Activated CD8-positive, alpha-beta memory T cell treated with anti-CD3 and anti-CD28 coated beads, Interleukin-2, amount 50 U/mL, for 24 hours (primary cell): ENCODE results near the gene BCAS3.
"Not testable (repeated sequence)": the region's sequence is repeated elsewhere in the genome, so short reads cannot be mapped to it uniquely, and the experiment has no call there.

Experiments used
- DNase-seq: peaks from one replicate; pipeline ENCODE4 v3.0.0-alpha.2; 2020; ENCODE audit errors: extremely low read depth

The BCAS3 gene

DNA sequence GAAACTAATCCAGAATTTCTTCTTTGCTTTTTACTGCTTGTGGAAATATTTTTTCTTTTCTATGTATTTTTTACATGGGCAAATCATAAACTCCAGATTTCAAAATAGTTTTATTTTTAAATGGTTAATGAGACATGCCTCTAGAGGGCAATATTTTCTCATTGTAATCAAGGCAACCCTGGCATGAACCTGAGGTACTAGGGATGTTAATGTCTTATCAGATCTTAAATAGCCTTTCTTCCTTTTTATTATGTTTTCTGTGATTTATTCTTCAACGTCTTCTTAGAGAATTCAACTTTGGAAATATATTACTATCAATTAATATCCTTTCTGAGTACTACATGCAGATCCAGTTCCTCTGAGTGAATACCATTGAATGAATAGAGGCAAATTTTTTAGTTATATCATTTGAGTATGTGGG lies 324.7 kb downstream of the BCAS3 start:
- no peak for DNase-seq

DNA sequence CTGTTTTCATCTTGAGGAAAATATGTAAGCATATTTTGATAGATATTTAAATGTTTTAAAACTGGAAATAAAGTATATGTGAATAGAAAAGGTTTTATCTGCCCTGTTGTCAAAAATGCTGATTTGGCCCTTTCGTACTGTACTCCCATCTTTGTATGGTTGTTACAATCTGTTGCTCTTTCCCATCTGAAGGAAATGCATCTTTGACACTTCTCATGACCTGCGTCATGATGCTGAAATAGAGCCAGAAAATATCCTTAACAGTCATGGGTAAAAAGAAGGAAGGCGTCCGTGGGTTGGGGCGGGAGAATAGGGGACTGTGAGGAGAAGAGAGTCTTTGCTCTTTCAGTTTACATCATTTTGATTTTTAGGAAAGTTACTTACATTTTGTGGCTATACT lies 327.7 kb downstream of the BCAS3 start:
- DNase-seq: no peak

DNA sequence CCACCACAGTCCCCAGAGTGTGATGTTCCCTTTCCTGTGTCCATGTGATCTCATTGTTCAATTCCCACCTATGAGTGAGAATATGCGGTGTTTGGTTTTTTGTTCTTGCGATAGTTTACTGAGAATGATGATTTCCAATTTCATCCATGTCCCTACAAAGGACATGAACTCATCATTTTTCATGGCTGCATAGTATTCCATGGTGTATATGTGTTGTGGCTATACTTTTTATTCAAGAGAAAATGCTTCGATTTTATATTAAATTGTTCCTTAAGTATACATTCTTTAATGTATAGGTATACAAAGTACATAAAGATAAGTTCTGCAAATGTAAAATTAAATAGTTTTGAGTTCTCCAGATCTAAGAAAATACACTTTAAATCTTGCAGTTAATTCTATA lies 328.3 kb downstream of the BCAS3 start:
- not testable (repeated sequence) for DNase-seq

DNA sequence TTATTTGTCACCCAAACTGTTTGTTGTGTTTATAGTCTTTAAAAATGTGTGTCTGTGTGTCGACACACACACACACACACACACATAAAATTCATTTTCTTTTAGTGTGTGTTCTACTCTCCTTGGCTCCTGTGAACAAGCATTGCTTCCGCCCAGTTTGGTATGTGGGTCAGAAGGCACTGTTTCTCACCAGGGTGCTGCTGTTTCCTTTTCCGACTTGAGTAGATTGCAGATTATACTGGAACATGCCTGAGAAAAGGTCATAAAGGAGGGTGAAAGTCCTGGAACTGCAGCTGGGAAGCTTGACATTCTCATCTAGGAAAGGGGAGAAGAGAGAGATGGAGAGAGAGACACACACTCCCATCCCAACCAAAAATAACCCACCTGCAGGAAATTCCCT lies 330.3 kb downstream of the BCAS3 start:
- DNase-seq: no peak

DNA sequence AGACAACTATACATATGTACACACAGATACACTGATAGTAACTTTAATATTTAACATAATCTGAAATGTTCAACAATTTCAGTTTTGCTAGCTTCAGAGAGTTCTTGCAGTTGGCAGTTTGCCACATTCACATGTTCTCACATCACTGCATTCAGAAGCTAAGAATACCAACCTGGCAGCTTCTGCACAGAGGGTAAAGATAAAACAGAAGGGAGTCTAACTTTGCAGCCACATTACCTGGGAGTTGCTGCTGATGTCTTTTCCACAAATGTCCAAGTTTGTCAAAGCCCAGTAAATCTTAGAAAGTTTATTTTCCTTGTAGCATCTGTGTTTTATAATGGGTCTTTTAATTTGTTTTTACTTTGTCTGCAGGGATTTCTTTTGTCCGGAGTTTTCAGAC lies 332.0 kb downstream of the BCAS3 start:
- DNase-seq: no peak

DNA sequence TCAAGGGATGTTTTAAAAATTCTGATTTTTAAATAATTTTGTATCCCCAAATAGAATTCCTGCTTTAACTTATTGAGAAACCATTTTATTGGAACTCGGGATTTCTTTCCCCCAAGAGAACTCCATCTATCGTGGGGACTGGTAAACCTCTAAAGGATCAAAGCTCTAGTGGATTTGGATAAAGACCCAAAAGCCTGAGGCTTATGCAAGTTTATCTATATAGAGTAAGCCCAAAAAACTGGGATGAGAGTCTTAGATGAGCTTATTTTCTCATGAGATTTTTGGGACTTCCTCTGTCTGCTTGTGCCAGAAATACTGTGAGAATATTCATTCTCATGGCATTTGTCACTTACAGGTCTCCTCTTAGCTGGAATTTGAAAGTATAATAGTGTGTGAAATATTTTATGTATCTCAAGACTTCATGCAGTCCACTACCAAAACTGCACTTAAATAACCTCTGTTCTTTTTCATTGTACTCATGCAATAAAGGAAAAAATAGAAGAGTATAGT lies 333.1 kb downstream of the BCAS3 start:
- DNase-seq: no peak

DNA sequence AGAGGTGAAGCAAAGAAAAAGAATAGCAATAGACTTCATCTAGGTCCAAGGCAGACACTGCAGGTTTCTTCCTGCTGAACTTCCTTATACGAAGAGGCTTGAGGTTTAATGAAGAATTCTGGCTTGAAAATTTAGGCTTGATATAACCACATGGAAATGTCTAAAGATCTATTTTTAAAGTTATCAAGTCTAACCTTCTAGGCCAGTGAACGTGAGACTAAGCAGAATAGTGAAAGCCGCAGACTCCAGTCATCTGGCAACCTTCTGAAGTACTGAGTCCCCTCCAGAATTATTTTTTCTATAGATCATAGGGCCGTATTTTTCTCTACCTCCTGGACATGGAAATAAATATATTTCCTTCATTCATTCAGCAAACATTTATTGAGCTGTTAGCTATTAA lies 333.6 kb downstream of the BCAS3 start:
- DNase-seq: no peak

DNA sequence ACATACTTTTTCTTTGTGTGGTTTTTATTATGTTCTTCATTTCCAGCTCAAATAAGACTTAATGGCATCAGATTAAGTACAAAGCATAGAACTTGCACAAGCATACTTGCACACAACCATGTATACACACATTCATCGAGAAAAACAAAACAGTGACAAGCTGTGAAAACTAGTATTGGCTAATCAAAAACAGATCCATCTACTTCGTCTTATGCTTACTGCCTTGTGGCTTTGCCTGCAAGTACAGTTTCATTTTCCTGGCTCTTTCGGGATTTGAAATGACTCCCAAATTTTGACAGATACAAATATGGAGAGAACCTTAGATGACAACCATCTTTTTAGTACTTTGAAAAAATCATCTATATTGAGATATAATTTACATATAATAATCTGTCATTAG lies 338.3 kb downstream of the BCAS3 start:
- no peak for DNase-seq

DNA sequence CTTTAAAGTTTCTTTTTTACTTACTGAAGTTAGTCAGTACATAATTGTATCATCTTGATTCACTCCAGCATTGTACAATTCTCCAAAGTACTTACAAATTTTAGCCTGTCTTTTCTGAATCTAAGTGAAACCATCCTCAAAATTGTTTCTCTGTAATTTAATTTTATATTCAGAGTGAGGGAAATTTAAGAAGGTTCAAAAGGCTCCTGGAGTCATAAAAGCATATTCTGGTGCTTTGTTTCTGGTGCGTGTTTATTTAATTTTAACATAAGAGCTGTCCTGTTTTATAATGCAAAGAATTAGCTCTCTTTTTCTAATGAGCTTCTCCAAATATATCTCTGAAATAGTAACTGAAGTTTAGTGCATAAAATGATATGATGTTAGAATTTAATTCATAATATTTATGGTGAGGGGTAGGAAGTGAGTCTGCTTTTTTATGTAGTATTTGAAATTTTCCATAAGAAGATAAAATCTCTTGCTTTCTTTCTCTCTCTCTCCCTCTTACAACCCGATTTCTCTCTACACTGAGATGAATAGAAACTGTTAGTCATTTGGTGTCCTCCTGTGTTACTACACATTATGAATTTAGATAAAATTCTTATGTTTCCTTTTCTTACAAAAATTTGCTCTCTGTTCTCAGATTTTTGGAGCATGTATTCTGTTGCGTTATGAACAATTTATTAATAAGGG lies 339.8 kb downstream of the BCAS3 start:
- no peak for DNase-seq

DNA sequence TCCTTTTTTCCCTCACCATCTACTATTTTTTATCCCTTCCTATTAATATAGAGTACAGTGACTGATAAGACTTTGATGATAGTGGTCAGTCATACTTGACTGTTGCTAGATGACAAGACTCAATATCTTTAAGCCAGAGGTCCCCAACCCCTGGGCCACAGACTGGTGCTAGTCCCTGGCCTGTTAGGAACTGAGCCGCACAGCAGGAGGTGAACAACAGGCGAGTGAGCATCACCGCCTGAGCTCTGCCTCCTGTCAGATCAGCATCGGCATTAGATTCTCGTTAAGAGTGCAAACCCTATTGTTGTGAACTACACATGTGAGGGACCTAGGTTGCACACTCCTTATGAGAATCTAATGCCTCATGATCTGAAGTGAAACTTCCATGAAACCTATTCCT lies 341.3 kb downstream of the BCAS3 start:
- DNase-seq: no peak

DNA sequence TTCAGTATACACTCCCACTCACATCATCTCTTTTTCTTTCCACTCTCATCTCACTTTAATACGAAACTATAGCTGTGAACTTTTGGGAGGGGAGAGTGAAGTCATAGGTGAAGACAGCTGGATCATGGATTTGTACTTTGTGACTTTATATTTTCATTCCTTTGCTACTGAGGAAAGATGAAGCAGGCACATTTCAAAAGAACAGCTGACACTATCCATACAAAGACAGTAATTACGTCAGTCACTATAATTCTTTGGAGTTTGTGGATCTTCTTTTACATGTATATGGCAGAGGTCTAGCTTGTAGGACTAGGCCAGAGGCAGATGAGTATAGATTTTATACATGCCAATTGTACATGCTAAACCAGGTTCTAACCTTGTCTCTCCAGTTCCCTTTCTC lies 346.3 kb downstream of the BCAS3 start:
- no peak for DNase-seq

DNA sequence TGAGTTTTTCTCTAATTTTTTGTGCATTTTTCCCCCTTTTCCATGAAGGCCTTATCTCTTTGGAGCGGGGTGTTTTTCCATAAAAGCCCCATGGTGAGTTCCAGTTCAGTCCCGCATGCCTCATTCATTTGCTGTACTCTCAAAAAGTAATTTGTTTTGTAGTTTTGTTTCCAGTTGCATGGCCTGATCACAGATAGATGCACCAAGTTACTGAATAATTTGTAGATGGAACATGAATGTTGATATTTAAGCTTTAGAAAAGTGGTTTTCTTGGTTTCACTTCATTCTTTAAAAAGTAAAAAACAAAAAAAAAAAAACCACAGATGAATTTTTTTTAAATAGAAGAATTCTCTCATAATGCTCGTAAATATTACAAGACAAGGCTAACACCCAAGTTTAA lies 349.2 kb downstream of the BCAS3 start:
- no peak for DNase-seq

DNA sequence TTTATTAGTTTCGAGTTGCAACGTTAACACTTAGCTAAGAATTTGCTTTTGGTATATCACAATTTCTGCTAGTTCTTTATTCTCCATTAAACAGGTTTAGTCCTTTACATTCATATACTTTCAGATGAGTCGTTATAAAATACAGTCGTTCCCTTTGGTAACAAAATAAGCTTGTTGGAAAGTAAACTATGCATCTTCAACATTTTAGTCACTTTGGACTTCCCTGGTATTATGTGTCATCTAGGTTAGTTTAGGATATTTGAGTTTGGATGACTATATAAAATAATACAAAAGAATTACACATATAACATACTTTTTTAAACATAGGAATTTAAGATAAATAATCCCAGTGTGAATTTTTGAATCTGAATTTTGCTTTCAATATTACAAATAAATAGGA lies 351.5 kb downstream of the BCAS3 start:
- DNase-seq: no peak

DNA sequence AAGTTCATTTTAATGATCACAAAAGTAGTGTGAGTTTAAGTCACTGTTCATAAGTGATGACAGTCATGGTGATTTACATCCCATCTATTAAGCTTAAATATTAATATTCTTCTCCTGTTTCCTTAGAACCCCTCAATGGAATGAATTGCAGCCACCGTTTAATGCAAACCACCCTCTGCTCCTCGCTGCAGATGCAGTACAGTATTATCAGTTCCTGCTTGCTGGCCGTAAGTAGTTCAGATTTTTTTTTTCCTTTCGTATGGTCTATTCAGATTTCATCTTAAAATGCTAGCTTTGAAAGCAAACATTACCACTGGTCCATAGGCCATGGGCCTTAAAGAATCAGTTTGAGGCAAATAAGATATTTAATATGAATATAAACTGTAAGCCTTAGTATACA lies 363.0 kb downstream of the BCAS3 start:
- no peak for DNase-seq

DNA sequence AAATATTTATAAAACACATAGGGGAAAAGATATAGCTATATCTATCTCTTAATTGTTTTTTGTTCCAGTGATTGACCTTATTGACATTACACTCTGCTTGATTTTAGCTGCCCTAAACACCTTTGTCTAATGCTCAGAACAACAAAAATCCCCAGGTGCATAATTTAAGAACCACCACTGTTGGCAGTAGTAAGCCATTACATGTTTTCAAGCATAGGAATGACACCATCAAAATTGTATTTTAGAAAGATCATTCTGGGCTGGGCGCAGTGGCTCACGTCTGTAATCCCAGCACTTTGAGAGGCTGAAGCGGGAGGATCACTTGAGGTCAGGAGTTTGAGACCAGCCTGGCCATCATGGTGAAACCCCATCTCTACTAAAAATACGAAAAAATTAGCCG lies 364.7 kb downstream of the BCAS3 start:
- not testable (repeated sequence) for DNase-seq

DNA sequence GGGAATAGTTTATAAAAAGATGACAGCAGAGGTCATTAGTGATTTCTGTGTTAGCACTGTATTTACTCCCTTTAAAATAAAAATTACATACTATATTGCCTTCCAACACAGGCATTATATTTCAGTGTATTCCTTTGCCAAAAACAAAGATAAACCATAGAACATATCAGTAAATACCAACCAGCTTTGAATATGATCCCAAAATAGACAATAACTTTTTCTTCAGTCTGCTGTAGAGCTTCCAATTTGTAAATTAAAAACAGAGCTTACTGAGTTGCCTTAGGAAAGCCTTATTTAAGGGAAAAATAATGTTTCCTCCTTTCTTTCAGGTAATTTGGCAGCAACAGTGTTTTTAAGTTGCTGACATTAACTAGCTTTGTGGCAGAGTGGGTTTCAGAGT lies 369.9 kb downstream of the BCAS3 start:
- DNase-seq: no peak

DNA sequence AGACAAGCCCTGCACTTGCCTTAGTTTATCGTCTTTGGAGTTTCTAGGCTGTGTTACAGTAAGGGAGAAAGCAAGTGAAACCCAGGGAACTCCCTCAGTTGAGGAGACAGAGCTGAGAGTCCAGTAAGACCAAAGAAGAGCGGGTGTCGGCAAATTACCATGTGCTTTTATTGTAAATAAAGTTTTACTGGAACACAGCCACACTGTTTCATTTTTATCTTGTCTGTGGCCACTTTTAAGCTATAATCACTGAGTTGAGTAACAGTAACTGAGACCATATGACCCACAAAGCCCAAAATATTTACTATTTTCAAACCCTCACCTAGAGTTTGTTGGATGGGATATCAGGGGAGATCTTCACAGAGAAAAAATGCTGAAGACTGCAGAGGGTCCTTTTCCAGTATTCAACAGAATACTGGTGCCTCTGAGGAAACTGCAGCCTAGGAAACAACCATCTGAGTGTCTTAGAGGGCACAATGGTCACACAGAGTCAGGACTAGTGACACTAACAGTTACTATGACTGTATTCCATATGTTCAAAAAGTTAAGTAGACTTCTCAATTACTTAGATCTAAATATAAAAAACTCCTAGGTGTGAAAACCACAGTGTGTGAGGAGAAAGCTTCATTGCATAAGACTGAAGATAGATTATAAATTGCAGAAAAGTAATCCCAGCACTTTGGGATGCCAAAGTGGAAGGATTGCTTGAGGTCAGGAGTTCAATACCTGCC lies 370.9 kb downstream of the BCAS3 start:
- no peak for DNase-seq

DNA sequence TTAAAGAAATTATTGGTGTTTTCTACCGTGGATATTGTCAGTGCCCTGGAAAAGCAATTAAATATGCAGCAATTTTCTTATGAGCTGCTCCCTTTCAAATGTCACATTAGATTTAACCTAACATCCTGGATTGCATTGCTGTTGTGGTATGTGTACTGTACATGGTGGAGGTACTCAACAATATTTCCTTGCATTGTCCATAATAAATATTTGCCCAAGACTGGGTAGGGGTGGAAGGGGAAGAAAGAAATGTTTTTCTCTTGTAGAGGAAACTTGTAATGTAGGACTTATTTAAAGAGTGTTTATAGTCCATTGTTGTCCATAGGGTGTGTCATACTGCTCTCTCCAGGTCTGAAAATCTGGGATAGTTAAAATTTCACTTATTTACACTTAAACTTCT lies 375.8 kb downstream of the BCAS3 start:
- no peak for DNase-seq

DNA sequence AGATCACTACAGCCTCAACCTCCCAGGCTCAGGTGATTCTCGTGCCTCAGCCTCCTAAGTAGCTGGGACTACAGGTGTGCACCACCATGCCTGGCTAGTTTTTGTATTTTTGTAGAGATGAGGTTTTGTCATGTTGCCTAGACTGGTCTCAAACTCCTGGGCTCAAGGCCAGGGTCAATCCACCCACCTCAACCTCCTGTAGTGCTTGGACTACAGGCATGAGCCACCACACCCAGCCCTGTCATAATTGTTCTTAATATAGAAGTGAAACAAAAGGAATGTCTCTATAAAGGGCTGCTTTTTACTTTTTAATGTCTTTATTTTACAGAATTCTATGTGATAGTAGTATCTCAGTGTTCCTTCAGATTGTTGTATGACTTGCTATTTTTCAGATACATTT lies 376.8 kb downstream of the BCAS3 start:
- no peak for DNase-seq

DNA sequence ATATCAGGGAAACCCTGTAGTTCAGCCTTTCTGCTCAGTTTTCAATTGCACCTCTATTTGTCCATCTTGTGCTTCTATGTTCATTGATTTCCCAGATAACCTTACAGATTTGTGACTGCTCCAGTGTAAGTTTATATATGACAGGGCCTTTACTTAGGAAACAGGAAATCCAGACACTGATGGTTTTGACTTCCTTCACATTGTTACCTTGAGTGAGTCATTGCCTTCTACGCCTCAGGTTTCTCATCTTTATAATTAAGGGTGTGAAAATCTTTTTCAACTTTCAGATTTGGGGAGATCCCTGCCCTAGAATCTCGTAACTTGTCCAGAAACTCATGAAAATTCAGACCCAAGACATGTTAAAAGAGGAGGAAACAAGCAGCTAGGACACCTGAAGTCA lies 379.6 kb downstream of the BCAS3 start:
- no peak for DNase-seq

DNA sequence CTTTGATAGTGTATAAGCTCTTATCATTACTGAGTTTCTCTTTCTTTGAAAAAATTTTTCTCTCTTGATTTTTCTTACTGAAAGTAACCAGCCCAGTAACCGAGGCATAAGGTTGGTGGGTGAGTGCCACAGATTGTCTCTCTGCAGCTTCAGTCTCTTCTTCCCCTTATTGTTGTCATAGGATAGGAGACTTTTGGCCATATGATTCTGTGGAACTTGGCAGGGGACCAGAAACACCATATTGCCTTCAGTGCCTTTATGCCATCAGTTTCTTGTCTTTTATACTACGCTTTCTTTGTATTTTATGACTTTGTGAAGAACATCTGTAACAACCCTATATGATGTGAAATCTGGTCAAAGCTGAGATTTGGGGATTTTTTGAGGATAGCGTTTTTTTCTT lies 380.4 kb downstream of the BCAS3 start:
- DNase-seq: no peak

DNA sequence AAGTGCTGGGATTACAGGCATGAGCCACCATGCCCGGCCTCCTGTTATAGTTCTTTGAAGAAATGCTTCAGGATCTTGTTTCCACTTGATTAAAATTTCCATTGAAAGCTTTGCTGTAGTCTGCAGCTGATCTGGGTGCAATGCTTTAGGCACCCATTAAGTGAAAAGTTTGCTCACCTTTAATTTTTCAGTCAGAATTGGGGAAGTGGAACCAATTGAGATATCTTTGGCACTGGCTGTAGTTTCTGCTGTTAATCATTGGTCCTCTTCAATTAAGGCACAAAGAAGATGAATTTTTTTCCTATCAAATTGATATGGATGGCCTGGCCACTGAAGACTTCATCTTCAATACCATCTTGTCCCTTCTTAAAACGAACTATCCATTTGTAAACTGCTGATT lies 385.9 kb downstream of the BCAS3 start:
- DNase-seq: no peak

DNA sequence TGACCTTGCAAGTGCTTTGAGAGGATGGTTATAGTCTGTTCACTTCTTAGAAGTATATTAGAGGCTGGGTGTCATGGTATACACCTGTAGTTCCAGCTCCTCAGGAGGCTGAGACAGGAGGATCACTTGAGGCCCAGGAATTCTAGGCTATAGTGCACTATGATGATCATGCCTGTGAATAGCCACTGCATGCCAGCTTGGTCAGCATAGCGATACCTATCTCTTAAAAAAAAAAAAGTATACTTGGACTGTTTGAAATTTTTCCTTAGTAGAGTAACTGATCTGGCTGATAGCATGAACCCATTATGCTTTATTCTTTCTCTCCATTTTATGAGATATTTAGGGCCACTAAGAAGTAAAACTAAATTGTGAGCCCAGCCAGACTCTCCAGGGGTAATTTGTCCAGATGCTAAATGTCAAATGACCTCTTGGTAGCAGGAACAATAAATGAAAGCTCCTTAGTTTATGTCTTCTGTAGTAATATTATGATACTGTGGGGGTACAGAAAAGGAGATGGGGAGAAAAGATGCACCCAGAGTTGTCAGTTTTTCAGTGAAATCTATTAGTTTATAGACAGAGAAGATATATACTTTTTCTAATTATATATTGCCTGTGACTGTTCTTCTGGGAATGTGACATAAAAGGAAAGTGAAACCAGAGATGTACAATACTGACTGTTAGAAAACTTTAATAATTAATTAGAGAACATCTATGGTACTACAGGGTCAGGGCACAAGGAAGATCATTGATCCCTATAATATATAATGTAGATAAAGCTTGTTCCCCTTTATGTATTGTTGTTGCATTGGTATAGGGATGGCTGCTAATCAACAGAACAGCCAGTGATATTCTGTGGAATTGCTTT lies 386.7 kb downstream of the BCAS3 start:
- no peak for DNase-seq
